B cell (primary cell): ENCODE results near the gene MYH15. TPM values are rescaled to one million over a fixed set of nuclear protein-coding genes. Genes with fewer than 3 reads are reported as not detected.

ENCODE experiments used
- ATAC-seq: fragments of 200-7000 bp; cut with Tn5 transposase; one replicate; pipeline ENCODE4 v1.10.0; 2021; ENCODE audit warnings: low read depth, mild to moderate bottlenecking, moderate number of reproducible peaks, moderate library complexity
- CTCF ChIA-PET: fragments of 350-600 bp; sonication (Branson Sonifier 250); formaldehyde crosslinking; loops from one replicate; lab custom pipeline; 2021; ENCODE audit warnings: antibody characterized with exemption, inconsistent platforms; lab: Charles Lee
- POLR2A ChIA-PET: fragments of 350-600 bp; sonication (Branson Sonifier 250); formaldehyde crosslinking; loops from one replicate; lab custom pipeline; 2021; ENCODE audit warnings: antibody characterized with exemption; lab: Charles Lee
- DNase-seq: peaks from one replicate; pipeline ENCODE4 v3.0.0; 2013
- H2AFZ ChIP-seq: 2 replicates; pipeline ENCODE4 v1.6.1; 2012; ENCODE audit warnings: mild to moderate bottlenecking, low read depth, low read length; ENCODE audit not compliant: insufficient read depth, poor library complexity, severe bottlenecking
- H3K27ac ChIP-seq, 2 donors: 1 replicate in 1 of 2; 2 replicates in 1 of 2; pipeline ENCODE4 v1.5.1; 2012 to 2013; ENCODE audit warnings: low read length in 2 of 2, mild to moderate bottlenecking in 2 of 2, moderate library complexity in 1 of 2
- H3K27me3 ChIP-seq, 4 experiments: fragments of 200-600 bp in 1 of 4; sonication (generic) in 1 of 4; replicated peaks in 1 of 4; 1 replicate in 2 of 4; 2 replicates in 2 of 4; pipeline versions ENCODE4 v1.6.1 to v1.7.0; 2013 to 2016; ENCODE audit warnings: low read length in 3 of 4, mild to moderate bottlenecking in 2 of 4, mixed read lengths in 1 of 4, moderate library complexity in 1 of 4; ENCODE audit not compliant: insufficient read depth in 4 of 4, control insufficient read depth in 3 of 4; ENCODE audit errors: control extremely low read depth in 1 of 4
- H3K36me3 ChIP-seq, 2 experiments: replicated peaks in 1 of 2; 1 replicate in 1 of 2; 2 replicates in 1 of 2; pipeline versions ENCODE4 v1.6.1 to v1.7.1; 2013; ENCODE audit warnings: low read length in 1 of 2; ENCODE audit not compliant: insufficient read depth in 2 of 2, control insufficient read depth in 1 of 2; ENCODE audit errors: control extremely low read depth in 1 of 2, extremely low read depth in 1 of 2
- H3K4me1 ChIP-seq, 2 donors: fragments of 200-600 bp in 1 of 2; sonication (generic) in 1 of 2; 1 replicate in 1 of 2; 2 replicates in 1 of 2; pipeline versions ENCODE4 v1.5.1 to v1.6.1; 2013 to 2017; ENCODE audit warnings: low read length in 2 of 2; ENCODE audit not compliant: control insufficient read depth in 2 of 2, insufficient read depth in 2 of 2
- H3K4me2 ChIP-seq: replicated peaks from 2 replicates; pipeline ENCODE3; 2012; ENCODE audit warnings: mild to moderate bottlenecking, low read depth, low read length; ENCODE audit not compliant: poor library complexity, severe bottlenecking
- H3K4me3 ChIP-seq, 5 experiments: fragments of 200-600 bp in 1 of 5; sonication (generic) in 1 of 5; 1 replicate in 3 of 5; 2 replicates in 2 of 5; pipeline versions ENCODE4 v1.5.1 to v1.7.0; 2011 to 2016; ENCODE audit warnings: low read length in 4 of 5, mild to moderate bottlenecking in 4 of 5, low read depth in 2 of 5, control low read depth in 1 of 5, moderate library complexity in 1 of 5; ENCODE audit not compliant: insufficient read depth in 1 of 5; ENCODE audit errors: control extremely low read depth in 1 of 5, extremely low read depth in 1 of 5
- H3K79me2 ChIP-seq: fragments of 200-600 bp; sonication (generic); one replicate; pipeline ENCODE4 v1.6.0; 2016; ENCODE audit warnings: low read length; ENCODE audit not compliant: control insufficient read depth, insufficient read depth
- H3K9ac ChIP-seq: fragments of 200-600 bp; sonication (generic); 2 replicates; pipeline ENCODE4 v1.6.1; 2017; ENCODE audit warnings: mild to moderate bottlenecking, low read length, moderate library complexity
- H3K9me3 ChIP-seq, 3 donors: one replicate each; pipeline versions ENCODE4 v1.6.1 to v1.7.1; 2013; ENCODE audit warnings: low read length in 2 of 3; ENCODE audit not compliant: control insufficient read depth in 2 of 3, insufficient read depth in 1 of 3; ENCODE audit errors: control extremely low read depth in 1 of 3
- H4K20me1 ChIP-seq: 2 replicates; pipeline ENCODE4 v1.6.0; 2012; ENCODE audit warnings: mild to moderate bottlenecking, low read length; ENCODE audit not compliant: insufficient read depth, control insufficient read depth, poor library complexity, severe bottlenecking
- H3K27ac Mint-ChIP-seq: one replicate; pipeline ENCODE4 v1.8.0; 2021; ENCODE audit warnings: mixed read lengths
- H3K27me3 Mint-ChIP-seq: one replicate; pipeline ENCODE4 v1.8.0; 2021; ENCODE audit warnings: mixed read lengths
- H3K4me1 Mint-ChIP-seq: one replicate; pipeline ENCODE4 v1.8.0; 2021; ENCODE audit warnings: mixed read lengths
- H3K4me3 Mint-ChIP-seq: one replicate; pipeline ENCODE4 v1.8.0; 2021; ENCODE audit warnings: mixed read lengths
- H3K9me3 Mint-ChIP-seq: one replicate; pipeline ENCODE4 v1.8.0; 2022; ENCODE audit warnings: mixed read lengths; ENCODE audit not compliant: insufficient read depth
- EZH2 ChIP-seq: IDR thresholded peaks from 2 replicates; pipeline ENCODE4 v1.6.1; 2012; ENCODE audit warnings: borderline replicate concordance, low read depth, mild to moderate bottlenecking, moderate library complexity, low read length; ENCODE audit not compliant: insufficient read depth, poor library complexity, severe bottlenecking
- WGBS: methylation state at CpG from one replicate; pipeline ENCODE4 v1.1.5; 2013; ENCODE audit warnings: missing lambda C conversion rate; ENCODE audit not compliant: insufficient coverage; 5-methylcytosine and 5-hydroxymethylcytosine counted together
- intact Hi-C: fragments of 100-400 bp; cut with micrococcal nuclease; formaldehyde crosslinking; loops from one replicate; pipeline ENCODE4 v1.10.0; 2022
- polyA plus RNA-seq: library from polyadenylated mRNA; depleted of rRNA; stranded (reverse); fragments of >200 nt; gene quantifications from 2 replicates; pipeline ENCODE4 v1.2.3, GENCODE V29; 2012
- total RNA-seq, 2 donors: library from RNA; stranded (reverse); fragments of 120-200 nt in 1 of 2; gene quantifications; 1 replicate in 1 of 2; 2 replicates in 1 of 2; pipeline versions ENCODE4 v1.2.3 to v1.2.4, GENCODE V29; 2013 to 2022
- TF ChIP-seq, protein P1 (sequence below): fragments of 200-600 bp; IDR thresholded peaks from one replicate; pipeline ENCODE4 v1.8.0; 2022; ENCODE audit warnings: antibody characterized with exemption, mild to moderate bottlenecking

MYH15 gene
- total and polyA plus RNA-seq, 2 donors (not counting 1 experiment from before 2014, with no cell fraction given) = 0.06 TPM; not detected in 1

DNA sequence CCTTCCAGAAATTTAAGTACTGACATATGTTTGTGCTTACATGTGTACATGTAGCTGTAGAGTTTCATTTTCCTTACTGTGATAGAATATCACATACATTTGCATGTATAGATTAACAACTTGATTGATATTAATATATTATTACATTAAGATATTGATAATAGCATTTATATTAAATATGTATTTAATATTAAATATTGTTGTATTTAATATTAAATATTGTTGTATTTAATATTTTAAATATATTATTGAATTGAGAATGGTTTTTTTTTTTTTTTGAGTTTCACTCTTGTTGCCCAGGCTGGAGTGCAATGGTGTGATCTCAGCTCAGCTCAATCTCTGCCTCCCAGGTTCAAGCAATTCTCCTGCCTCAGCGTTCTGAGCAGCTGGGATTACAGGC lies 76.5 kb downstream of the MYH15 start:
- Mint-ChIP-seq H3K4me1 (no peaks in the 10 kb centered on the region), H3K9me3 (peaks cover 3% of the 10 kb centered on the region), H3K4me3 (no peak overlapping the region), H3K27ac (no peak overlapping the region), H3K27me3 (peaks cover 3% of the 10 kb centered on the region)
- ATAC-seq = no peak
- WGBS = 50% methylated on average over 1 of the region's 1 CpG
- ChIA-PET POLR2A (no interaction called here), CTCF (no interaction called here)
- H3K4me3 ChIP-seq = no peak overlapping the region
- no peak overlapping the region for H3K4me2 ChIP-seq
- H3K9ac ChIP-seq = no peak overlapping the region
- H4K20me1 ChIP-seq = no peaks in the 10 kb centered on the region
- no peaks in the 10 kb centered on the region for H3K4me1 ChIP-seq
- H3K36me3 ChIP-seq = no peaks in the 10 kb centered on the region
- no peak for TF ChIP-seq EZH2
- TF ChIP-seq, protein P1, sequence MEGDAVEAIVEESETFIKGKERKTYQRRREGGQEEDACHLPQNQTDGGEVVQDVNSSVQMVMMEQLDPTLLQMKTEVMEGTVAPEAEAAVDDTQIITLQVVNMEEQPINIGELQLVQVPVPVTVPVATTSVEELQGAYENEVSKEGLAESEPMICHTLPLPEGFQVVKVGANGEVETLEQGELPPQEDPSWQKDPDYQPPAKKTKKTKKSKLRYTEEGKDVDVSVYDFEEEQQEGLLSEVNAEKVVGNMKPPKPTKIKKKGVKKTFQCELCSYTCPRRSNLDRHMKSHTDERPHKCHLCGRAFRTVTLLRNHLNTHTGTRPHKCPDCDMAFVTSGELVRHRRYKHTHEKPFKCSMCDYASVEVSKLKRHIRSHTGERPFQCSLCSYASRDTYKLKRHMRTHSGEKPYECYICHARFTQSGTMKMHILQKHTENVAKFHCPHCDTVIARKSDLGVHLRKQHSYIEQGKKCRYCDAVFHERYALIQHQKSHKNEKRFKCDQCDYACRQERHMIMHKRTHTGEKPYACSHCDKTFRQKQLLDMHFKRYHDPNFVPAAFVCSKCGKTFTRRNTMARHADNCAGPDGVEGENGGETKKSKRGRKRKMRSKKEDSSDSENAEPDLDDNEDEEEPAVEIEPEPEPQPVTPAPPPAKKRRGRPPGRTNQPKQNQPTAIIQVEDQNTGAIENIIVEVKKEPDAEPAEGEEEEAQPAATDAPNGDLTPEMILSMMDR = no peak
- H3K27me3 ChIP-seq = no peaks in the 10 kb centered on the region
- peaks cover 0 to 13% (median 12%) of the 10 kb centered on the region in 3 donors for H3K9me3 ChIP-seq
- H3K79me2 ChIP-seq = no peaks in the 10 kb centered on the region
- no peak overlapping the region for H3K27ac ChIP-seq
- intact Hi-C loops = no loop called here
- no peak for DNase-seq
- H2AFZ ChIP-seq = no peak overlapping the region

DNA sequence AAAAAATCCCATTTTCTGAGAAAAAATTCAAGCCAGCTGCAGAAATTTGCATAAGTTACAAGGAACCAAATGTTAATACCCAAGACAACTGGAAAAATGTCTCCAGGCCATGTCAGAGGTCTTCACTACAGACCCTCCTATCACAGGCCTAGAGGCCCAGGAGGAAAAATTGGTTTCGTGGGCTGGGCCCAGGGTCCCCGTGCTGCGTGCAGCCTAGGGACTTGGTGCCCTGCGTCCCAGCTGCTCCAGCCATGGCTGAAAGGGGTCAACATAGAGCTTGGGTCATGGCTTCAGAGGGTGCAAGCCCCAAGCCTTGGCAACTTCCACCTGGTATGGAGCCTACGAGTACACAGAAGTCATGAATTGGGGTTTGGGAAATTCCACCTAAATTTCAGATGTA lies 78.0 kb downstream of the MYH15 start:
- H3K9me3 Mint-ChIP-seq = peaks cover 3% of the 10 kb centered on the region
- no peak overlapping the region for H3K4me3 ChIP-seq
- peaks cover 0 to 13% (median 12%) of the 10 kb centered on the region in 3 donors for H3K9me3 ChIP-seq
- 95% methylated on average over 5 of the region's 5 CpGs for WGBS
- no peak overlapping the region for H2AFZ ChIP-seq
- H3K27ac ChIP-seq = no peak overlapping the region
- CTCF ChIA-PET = no interaction called here
- no peaks in the 10 kb centered on the region for H3K27me3 ChIP-seq
- TF ChIP-seq EZH2 = no peak
- TF ChIP-seq, protein P1 = no peak
- ATAC-seq = no peak
- no peak for DNase-seq
- no peak overlapping the region for H3K4me2 ChIP-seq
- peaks cover 6% of the 10 kb centered on the region for H3K4me1 Mint-ChIP-seq
- intact Hi-C loops = no loop called here
- peaks cover 2% of the 10 kb centered on the region for H3K27me3 Mint-ChIP-seq
- no peak overlapping the region for H3K4me3 Mint-ChIP-seq
- no peaks in the 10 kb centered on the region for H3K4me1 ChIP-seq
- H3K27ac Mint-ChIP-seq = no peak overlapping the region
- no peaks in the 10 kb centered on the region for H3K79me2 ChIP-seq
- no peaks in the 10 kb centered on the region for H4K20me1 ChIP-seq
- H3K36me3 ChIP-seq = no peaks in the 10 kb centered on the region
- POLR2A ChIA-PET = no interaction called here
- no peak overlapping the region for H3K9ac ChIP-seq
